RKO (cell line): Measurements from ENCODE around the gene AFF2.

Experiments used
- DNase-seq: peaks from one replicate; pipeline ENCODE4 v3.0.0-alpha.2; 2016; ENCODE audit warnings: low spot score

The AFF2 gene

GRCh38 chrX:148929686-148930085, 429.3 kb downstream of the AFF2 start:
- DNase-seq = no peak

GRCh38 chrX:148930206-148930729, 429.9 kb downstream of the AFF2 start:
- no peak for DNase-seq

- DNase-seq = no peak
These were observed 433.5 kb downstream of the AFF2 start for GRCh38 chrX:148933881-148934280.

- no peak for DNase-seq
These were observed 437.9 kb downstream of the AFF2 start for GRCh38 chrX:148938348-148938747.

DNA sequence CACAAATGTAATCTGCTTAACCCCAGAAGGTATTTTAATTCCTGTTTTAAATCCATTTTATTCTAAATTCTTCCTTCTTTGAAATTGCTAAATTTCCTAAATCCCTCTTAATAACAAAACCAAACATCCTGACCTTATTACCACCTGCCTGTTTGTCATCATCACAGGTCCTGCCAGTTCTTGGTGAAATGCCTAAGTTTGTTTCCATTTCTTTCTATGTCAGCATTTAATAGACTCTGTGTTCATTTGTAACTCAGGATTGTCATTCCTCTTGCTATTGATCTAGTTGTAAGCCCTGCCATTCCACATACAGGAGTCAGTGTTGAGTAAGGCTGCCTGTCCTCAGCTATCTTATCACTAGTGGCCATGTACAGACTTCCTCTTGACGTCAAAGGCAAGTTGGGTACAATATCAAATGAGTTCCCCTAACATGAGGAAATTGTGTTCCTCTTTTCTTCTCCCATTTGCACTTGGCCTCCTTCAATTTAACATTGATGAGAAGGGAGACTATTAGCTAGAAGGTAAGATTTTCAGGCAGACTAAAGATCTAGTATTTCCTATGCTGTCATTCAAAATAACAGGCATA, 440.1 kb downstream of the AFF2 start:
- no peak for DNase-seq

GRCh38 chrX:148942754-148943153, 442.3 kb downstream of the AFF2 start:
- DNase-seq = no peak

GRCh38 chrX:148947399-148947975, 447.1 kb downstream of the AFF2 start:
- no peak for DNase-seq

- DNase-seq = no peak
These were observed 455.9 kb downstream of the AFF2 start for GRCh38 chrX:148956352-148956751.

DNA sequence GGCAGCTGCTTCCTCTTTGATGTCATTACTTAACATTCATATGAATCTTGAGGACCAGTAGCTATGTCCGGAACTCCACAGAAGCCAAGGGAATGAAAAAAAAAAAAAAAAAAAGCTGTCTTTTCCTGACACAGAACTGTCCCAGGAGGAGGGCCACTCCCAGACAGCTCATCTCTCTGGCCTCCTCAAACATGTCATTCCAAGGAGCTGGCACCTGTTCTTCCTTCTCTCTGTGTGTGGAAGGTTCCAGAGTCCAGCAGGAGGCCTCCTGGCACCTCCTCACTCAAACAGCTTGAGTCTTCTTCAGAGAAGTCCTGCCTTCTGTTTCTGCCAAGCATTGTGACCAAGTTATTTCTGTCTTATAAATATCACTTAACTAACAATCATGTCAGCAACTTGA, 458.5 kb downstream of the AFF2 start:
- DNase-seq = no peak

- peak; percentile 0 for DNase-seq
These were observed 459.6 kb downstream of the AFF2 start for GRCh38 chrX:148960060-148960459.

GRCh38 chrX:148961985-148962384, 461.6 kb downstream of the AFF2 start:
- DNase-seq = no peak

DNA sequence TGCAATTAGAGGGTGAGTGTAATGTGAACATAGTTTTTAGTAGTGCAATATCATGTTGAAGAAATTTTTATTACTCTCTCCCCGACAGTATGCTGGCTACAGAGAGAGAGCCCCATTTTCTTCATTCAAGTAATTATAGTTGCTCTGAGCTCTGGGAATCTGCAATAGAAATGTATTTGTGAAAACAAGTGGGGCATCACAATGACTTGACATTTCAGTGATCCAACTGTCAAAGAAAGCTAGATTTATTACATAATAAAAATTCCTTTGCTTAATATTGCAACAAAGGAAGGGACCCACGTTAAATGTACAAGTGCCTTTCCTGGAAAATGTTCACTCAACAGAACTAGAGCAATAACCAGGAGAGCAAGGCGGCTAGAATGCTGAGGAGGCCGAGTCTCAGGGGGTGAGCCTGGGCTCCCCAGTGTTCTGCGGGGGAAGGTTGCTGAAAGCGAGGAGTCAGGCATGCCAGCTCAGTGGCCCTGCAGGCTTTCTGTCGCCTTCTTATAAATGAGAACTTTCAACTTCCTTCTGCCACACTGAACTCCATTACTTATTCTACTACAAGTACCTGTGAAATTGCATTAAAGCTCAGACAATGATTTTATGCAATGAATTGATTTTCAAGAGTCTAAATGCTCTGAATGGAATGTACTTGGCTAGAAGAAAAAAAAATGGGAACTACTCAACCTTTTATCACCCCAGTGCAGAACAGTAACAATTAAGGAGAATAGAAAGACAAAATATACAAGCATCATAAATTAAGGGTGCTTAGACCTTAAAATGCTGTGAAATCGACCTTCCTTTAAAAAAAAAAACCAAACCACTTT, 476.4 kb downstream of the AFF2 start:
- no peak for DNase-seq

DNA sequence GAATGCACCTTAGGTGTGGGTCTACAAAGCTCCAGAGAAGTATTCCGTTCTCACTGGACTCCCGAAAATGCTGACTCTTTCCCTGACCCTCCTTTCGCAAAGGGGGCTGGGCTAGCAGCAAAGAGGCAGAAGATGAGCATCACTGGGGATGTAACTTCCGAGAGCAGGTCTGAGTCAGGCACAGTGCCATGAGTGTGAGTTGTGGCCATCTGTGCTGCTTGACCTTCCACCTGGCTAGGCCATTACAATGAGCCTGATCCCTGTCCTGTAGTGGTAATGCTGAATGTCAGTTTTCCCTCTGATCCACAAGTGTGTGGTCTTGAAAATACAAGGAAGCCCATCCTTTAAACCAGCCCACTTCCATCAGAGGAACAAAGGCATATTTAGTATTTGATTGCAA, 479.4 kb downstream of the AFF2 start:
- DNase-seq = no peak

- DNase-seq = no peak
These were observed 483.8 kb downstream of the AFF2 start for GRCh38 chrX:148984238-148984637.

- no peak for DNase-seq
These were observed 491.1 kb downstream of the AFF2 start for GRCh38 chrX:148991502-148991901.

DNA sequence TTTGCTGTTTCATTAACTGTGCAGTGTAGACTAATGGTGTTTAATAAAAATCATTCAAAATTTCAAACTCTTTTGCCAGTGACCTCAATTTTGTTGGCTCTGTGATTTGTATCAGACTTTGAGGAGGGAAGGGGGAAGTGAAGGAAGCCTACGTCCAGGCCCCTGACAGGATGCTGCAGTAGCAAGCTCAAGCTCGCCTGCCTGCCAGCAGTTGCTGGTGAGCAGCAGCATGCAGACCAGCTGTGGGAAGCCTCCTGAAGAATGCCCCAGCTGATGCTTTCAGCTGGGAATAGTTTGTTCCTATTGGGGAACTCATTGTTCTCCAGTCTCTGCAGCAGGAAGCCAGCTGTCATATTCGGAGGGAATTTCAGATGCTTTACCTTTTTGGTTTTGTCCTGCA, 495.2 kb downstream of the AFF2 start:
- DNase-seq = no peak

DNA sequence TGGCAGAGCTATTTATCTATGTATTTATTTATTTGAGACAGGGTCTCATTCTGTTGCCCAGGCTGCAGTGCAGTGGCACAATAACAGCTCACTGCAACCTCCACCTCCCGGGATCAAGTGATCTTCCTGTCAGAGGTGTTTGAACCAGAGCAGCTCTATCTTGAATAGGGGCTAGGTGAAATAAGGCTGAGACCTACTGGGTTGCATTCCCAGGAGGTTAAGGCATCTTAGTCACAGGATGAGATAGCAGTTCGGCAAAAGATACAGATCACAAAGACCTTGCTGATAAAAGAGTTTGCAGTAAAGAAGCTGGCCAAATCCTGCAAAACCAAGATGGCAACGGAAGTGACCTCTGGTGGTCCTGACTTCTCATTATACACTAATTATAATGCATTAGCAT, 501.9 kb downstream of the AFF2 start:
- DNase-seq = no peak

- no peak for DNase-seq
These were observed 503.6 kb downstream of the AFF2 start for GRCh38 chrX:149003863-149004660.

GRCh38 chrX:149004936-149005335, 504.5 kb downstream of the AFF2 start:
- no peak for DNase-seq

DNA sequence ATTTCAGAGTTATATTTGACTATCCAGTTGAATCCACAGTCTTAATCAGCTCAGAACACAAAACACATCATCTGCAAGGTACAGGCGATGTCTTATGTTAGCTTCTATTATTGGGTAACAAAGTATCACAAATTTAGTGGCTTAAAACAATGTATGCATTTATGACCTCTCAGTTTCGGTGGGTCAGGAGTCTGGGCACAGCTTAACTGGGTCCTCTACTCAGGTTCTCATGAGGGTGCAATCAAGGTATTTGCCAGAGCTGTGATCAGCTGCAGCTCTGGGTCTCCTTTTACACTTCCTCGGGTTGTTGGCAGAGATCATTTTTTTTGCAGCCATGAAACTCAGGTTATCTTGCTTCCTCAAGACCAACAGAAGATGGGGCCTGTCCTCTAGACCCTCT, 505.8 kb downstream of the AFF2 start:
- no peak for DNase-seq

DNA sequence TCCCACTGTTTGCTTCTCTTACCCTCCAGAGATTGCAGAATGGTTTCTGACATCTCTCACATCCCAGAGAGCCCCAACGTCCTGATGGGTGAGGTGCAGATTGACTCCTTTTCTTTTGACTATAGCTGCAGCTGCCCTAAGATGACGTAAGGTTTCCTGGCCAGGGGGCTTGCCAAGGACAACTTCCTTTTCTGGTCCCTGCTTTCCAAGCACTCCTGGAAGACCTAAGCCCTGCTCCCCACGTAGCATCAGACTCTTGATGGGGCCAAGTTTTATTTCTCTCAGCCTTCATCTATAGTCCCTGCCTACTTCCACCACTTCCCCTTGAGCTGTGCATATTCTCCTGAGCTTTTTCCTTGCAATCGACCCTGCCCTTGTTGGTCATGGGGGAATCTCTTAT, 507.0 kb downstream of the AFF2 start:
- DNase-seq = no peak
